ENCODE measurements around the gene FMN2.

FMN2 gene

DNA sequence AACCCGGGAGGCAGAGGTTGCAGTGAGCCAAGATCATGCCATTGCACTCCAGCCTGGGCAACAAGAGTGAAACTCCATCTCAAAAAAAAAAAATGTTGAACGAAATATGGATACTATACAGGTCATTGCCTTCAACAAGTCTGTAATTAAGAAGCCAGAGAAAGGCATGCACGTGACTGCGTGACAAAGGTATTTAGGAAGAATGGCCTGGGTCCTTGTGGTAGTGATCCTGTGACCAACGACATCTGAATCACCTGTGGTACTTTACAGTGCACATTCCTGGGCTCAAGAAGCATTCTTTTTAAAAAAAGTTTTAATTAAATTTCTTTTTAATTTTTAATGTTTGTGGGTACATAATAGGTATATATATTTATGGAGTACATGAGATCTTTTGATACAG lies 405.3 kb downstream of the FMN2 start:
- DNase-seq, result no peak
- Histone ChIP-seq H3K27ac (ENCODE audit: insufficient read depth, low read length, poor library complexity, severe bottlenecking) (no peak overlapping the region), H3K36me3 (ENCODE audit: control insufficient read depth, insufficient read depth, low read length) (no peaks in the 10 kb centered on the region), H3K4me1 (ENCODE audit: control insufficient read depth, insufficient read depth, low read length, poor library complexity, severe bottlenecking) (no peaks in the 10 kb centered on the region), H3K4me3 (ENCODE audit: insufficient read depth, low read depth, low read length, poor library complexity, severe bottlenecking) (no peak overlapping the region), H3K9me3 (ENCODE audit: control insufficient read depth, low read length) (no peaks in the 10 kb centered on the region), H3K27me3 (replicated peaks; ENCODE audit: control insufficient read depth, insufficient read depth, low read length, poor library complexity, severe bottlenecking) (no peaks in the 10 kb centered on the region)

DNA sequence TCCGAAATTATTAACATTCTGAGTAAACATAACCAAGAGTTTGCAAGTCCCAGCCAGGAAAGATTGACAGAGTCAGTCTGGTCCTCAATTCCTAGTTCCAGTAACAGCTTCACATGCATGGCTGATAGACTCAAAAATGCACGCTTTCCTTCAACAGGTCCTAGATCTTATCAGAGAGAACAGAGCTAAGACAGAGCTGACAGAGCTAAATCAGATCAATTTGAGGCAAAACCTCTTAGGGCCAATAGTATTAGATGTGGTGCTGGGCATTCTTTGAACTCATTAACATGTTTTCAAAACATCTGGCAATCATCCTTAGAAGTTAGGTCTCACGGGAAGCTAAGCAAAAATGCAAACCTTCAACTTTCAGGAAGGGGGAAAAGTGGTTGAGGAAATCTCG lies 406.2 kb downstream of the FMN2 start:
- H3K9me3 ChIP-seq (ENCODE audit: control insufficient read depth, low read length), result no peaks in the 10 kb centered on the region
- H3K4me1 ChIP-seq (ENCODE audit: control insufficient read depth, insufficient read depth, low read length, poor library complexity, severe bottlenecking), result no peaks in the 10 kb centered on the region
- no peak for DNase-seq
- H3K36me3 ChIP-seq (ENCODE audit: control insufficient read depth, insufficient read depth, low read length), result no peaks in the 10 kb centered on the region
- H3K4me3 ChIP-seq (ENCODE audit: insufficient read depth, low read depth, low read length, poor library complexity, severe bottlenecking), result no peak overlapping the region
- H3K27me3 ChIP-seq (replicated peaks; ENCODE audit: control insufficient read depth, insufficient read depth, low read length, poor library complexity, severe bottlenecking), result no peaks in the 10 kb centered on the region
- no peak overlapping the region for H3K27ac ChIP-seq (ENCODE audit: insufficient read depth, low read length, poor library complexity, severe bottlenecking)

DNA sequence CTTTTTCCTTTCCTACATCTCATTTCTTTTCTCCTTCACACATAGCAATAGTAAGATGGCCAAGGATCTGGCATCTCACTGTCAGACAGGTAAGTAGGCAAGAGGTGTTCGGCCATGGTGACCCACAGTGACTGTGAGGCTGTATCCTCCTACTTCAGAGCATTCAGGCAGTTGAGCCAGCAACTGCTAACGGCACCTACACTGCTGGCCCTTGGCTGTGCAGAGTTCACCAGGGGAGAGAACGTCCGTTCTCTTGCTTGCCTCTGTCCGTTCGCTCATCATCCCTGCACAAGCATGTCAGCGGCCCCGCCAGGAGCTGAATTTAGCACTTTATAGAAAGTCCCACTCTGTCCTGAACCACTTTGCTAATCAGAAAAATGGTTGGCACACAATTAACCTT lies 406.7 kb downstream of the FMN2 start:
- no peak for DNase-seq
- Histone ChIP-seq H3K4me1 (ENCODE audit: control insufficient read depth, insufficient read depth, low read length, poor library complexity, severe bottlenecking) (no peaks in the 10 kb centered on the region), H3K4me3 (ENCODE audit: insufficient read depth, low read depth, low read length, poor library complexity, severe bottlenecking) (no peak overlapping the region), H3K36me3 (ENCODE audit: control insufficient read depth, insufficient read depth, low read length) (no peaks in the 10 kb centered on the region), H3K27me3 (replicated peaks; ENCODE audit: control insufficient read depth, insufficient read depth, low read length, poor library complexity, severe bottlenecking) (no peaks in the 10 kb centered on the region), H3K9me3 (ENCODE audit: control insufficient read depth, low read length) (no peaks in the 10 kb centered on the region), H3K27ac (ENCODE audit: insufficient read depth, low read length, poor library complexity, severe bottlenecking) (no peak overlapping the region)

DNA sequence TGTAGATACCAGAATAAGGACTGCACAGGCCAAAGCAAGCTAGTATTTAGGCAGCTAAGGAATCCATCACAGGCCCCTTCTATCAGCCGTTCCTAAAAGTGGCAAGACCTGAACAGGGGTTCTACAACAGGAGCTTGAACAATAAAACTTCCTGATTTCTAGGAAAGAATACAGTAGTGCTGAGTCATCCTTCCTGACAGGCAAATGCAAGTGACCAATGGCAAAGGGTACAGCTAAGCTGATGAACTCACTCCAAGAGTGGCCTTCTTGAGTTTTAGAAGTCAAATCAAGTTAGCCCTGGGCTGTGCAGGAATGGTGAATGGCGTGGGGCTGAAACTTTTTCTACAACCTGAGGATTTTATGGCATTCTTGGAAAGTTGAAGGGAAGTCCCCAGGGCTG lies 407.3 kb downstream of the FMN2 start:
- Histone ChIP-seq H3K27ac (ENCODE audit: insufficient read depth, low read length, poor library complexity, severe bottlenecking) (no peak overlapping the region), H3K27me3 (replicated peaks; ENCODE audit: control insufficient read depth, insufficient read depth, low read length, poor library complexity, severe bottlenecking) (no peaks in the 10 kb centered on the region), H3K4me3 (ENCODE audit: insufficient read depth, low read depth, low read length, poor library complexity, severe bottlenecking) (no peak overlapping the region), H3K4me1 (ENCODE audit: control insufficient read depth, insufficient read depth, low read length, poor library complexity, severe bottlenecking) (no peaks in the 10 kb centered on the region), H3K36me3 (ENCODE audit: control insufficient read depth, insufficient read depth, low read length) (no peaks in the 10 kb centered on the region), H3K9me3 (ENCODE audit: control insufficient read depth, low read length) (no peaks in the 10 kb centered on the region)
- DNase-seq, result no peak

DNA sequence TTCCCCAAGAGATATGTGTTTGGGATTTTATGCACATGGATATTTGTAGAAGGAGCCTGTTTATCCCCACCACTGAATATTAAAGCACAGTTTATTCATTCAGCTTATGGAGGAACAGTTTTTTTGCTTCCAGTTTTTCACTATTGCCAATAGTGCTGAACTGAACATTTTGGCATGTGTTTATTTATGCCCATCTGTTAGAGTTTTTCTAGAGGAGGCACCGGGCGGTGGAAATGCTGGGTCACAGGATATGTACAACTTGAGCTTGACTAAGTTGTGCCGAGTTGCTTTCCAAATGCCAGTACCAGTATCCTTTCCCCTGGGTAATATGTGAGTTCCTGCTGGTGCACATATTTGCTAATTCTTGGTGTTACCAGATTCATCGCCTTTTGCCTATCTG lies 409.0 kb downstream of the FMN2 start:
- no peak for DNase-seq
- Histone ChIP-seq H3K4me3 (ENCODE audit: insufficient read depth, low read depth, low read length, poor library complexity, severe bottlenecking) (no peak overlapping the region), H3K4me1 (ENCODE audit: control insufficient read depth, insufficient read depth, low read length, poor library complexity, severe bottlenecking) (no peaks in the 10 kb centered on the region), H3K27me3 (replicated peaks; ENCODE audit: control insufficient read depth, insufficient read depth, low read length, poor library complexity, severe bottlenecking) (no peaks in the 10 kb centered on the region), H3K36me3 (ENCODE audit: control insufficient read depth, insufficient read depth, low read length) (no peaks in the 10 kb centered on the region), H3K27ac (ENCODE audit: insufficient read depth, low read length, poor library complexity, severe bottlenecking) (no peak overlapping the region), H3K9me3 (ENCODE audit: control insufficient read depth, low read length) (no peaks in the 10 kb centered on the region)

DNA sequence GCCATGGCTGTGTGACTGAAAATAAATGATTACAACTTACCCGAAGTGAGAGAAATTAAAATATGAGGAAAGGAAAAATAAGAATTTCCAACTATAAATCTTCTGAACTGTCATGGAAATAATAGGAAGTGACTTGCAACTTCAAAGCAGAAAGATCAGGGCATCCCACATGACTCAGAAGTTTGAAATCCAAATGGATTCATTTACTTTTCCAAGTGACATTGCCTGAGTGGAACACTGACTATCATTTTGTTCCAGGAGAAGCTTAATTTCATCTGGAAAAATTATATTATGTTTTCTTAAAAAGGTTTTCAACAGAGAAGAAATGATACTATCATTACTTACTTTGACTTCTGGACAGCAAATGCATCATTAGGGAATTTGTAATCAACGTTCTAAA lies 409.4 kb downstream of the FMN2 start:
- H3K4me1 ChIP-seq (ENCODE audit: control insufficient read depth, insufficient read depth, low read length, poor library complexity, severe bottlenecking), result no peaks in the 10 kb centered on the region
- H3K9me3 ChIP-seq (ENCODE audit: control insufficient read depth, low read length), result no peaks in the 10 kb centered on the region
- no peak overlapping the region for H3K27ac ChIP-seq (ENCODE audit: insufficient read depth, low read length, poor library complexity, severe bottlenecking)
- no peaks in the 10 kb centered on the region for H3K36me3 ChIP-seq (ENCODE audit: control insufficient read depth, insufficient read depth, low read length)
- no peaks in the 10 kb centered on the region for H3K27me3 ChIP-seq (replicated peaks; ENCODE audit: control insufficient read depth, insufficient read depth, low read length, poor library complexity, severe bottlenecking)
- no peak for DNase-seq
- H3K4me3 ChIP-seq (ENCODE audit: insufficient read depth, low read depth, low read length, poor library complexity, severe bottlenecking), result no peak overlapping the region

DNA sequence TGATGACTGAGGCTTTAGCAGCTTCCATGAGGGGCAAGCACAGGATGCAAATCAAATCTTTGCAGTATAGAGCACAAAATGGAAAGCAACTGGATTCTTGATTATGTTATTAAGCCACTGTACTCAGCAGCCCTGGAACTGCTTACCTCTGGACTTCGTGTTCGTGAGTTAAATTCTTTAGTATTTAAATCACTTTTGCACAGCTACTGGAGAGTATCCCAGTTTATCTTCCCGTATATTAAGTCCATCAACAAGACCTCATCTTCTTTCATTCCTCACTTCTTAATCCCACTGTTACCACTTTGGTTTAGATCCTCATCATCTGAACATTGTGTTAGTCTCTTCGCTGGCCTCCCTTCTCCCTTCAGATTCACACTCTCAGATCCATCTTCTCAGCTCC lies 411.4 kb downstream of the FMN2 start:
- Histone ChIP-seq H3K27ac (ENCODE audit: insufficient read depth, low read length, poor library complexity, severe bottlenecking) (no peak overlapping the region), H3K27me3 (replicated peaks; ENCODE audit: control insufficient read depth, insufficient read depth, low read length, poor library complexity, severe bottlenecking) (no peaks in the 10 kb centered on the region), H3K9me3 (ENCODE audit: control insufficient read depth, low read length) (no peaks in the 10 kb centered on the region), H3K4me1 (ENCODE audit: control insufficient read depth, insufficient read depth, low read length, poor library complexity, severe bottlenecking) (no peaks in the 10 kb centered on the region), H3K4me3 (ENCODE audit: insufficient read depth, low read depth, low read length, poor library complexity, severe bottlenecking) (no peak overlapping the region), H3K36me3 (ENCODE audit: control insufficient read depth, insufficient read depth, low read length) (no peaks in the 10 kb centered on the region)
- no peak for DNase-seq

DNA sequence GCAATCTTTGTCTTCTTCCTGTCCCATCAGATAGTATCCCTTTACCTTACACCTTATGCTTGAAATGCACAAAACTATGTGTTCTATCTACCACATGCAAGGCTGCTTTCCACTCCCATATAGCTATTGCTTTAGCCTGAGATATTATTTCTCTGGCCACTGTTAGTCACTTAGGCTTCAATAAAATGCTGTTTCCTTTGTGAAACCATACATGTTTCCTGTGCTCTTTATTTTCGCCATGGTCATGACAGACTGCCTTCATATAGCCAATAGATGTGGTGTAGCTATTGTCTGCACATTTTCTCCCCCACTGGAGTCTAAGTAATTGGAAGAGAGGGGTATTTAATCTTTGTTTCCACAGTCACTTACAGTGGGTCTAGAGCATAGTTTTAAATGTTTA lies 411.9 kb downstream of the FMN2 start:
- DNase-seq, result no peak
- Histone ChIP-seq H3K36me3 (ENCODE audit: control insufficient read depth, insufficient read depth, low read length) (no peaks in the 10 kb centered on the region), H3K4me3 (ENCODE audit: insufficient read depth, low read depth, low read length, poor library complexity, severe bottlenecking) (no peak overlapping the region), H3K4me1 (ENCODE audit: control insufficient read depth, insufficient read depth, low read length, poor library complexity, severe bottlenecking) (no peaks in the 10 kb centered on the region), H3K27ac (ENCODE audit: insufficient read depth, low read length, poor library complexity, severe bottlenecking) (no peak overlapping the region), H3K9me3 (ENCODE audit: control insufficient read depth, low read length) (no peaks in the 10 kb centered on the region), H3K27me3 (replicated peaks; ENCODE audit: control insufficient read depth, insufficient read depth, low read length, poor library complexity, severe bottlenecking) (no peaks in the 10 kb centered on the region)

DNA sequence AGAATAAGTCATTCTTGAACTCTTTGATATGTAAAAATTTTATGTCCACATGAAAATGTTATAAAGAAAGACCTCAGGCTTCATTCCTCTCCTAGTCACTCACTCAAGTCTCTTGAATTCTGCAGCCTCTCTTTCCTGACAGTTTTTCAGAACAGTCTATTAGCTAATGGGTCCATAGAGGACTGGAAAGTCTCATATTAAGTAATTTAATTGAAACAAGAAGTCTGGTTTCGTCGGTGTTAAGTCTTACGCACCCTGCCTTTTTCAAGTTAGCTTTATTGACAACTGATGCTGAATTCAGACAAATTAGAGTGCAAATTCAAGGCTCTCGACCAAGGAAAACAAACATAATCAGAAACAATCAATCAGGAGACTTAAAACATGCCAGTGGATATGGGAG lies 414.5 kb downstream of the FMN2 start:
- DNase-seq, result no peak
- H3K27ac ChIP-seq (ENCODE audit: insufficient read depth, low read length, poor library complexity, severe bottlenecking), result no peak overlapping the region
- H3K4me3 ChIP-seq (ENCODE audit: insufficient read depth, low read depth, low read length, poor library complexity, severe bottlenecking), result no peak overlapping the region
- no peaks in the 10 kb centered on the region for H3K27me3 ChIP-seq (replicated peaks; ENCODE audit: control insufficient read depth, insufficient read depth, low read length, poor library complexity, severe bottlenecking)
- H3K4me1 ChIP-seq (ENCODE audit: control insufficient read depth, insufficient read depth, low read length, poor library complexity, severe bottlenecking), result no peaks in the 10 kb centered on the region
- H3K36me3 ChIP-seq (ENCODE audit: control insufficient read depth, insufficient read depth, low read length), result no peaks in the 10 kb centered on the region
- H3K9me3 ChIP-seq (ENCODE audit: control insufficient read depth, low read length), result no peaks in the 10 kb centered on the region

DNA sequence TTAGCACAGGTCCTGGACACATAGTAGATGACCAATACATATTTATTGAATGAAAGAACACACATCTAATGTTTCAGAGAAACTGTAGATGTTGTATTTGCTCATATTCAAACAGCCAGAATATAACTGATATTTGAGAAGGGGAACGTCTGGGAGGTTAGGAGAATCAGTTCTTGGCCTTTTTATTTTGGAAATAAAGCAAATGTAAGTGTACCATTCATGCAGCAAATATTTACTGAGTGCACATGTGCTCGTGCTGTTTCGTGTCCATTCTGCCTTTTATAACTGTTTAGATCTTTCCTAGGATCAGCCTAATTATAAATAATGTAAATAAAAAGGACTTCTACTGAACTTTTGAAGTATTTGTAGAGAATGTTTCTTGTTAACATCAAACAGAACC lies 416.5 kb downstream of the FMN2 start:
- Histone ChIP-seq H3K36me3 (ENCODE audit: control insufficient read depth, insufficient read depth, low read length) (no peaks in the 10 kb centered on the region), H3K9me3 (ENCODE audit: control insufficient read depth, low read length) (no peaks in the 10 kb centered on the region), H3K27me3 (replicated peaks; ENCODE audit: control insufficient read depth, insufficient read depth, low read length, poor library complexity, severe bottlenecking) (no peaks in the 10 kb centered on the region), H3K4me3 (ENCODE audit: insufficient read depth, low read depth, low read length, poor library complexity, severe bottlenecking) (no peak overlapping the region), H3K4me1 (ENCODE audit: control insufficient read depth, insufficient read depth, low read length, poor library complexity, severe bottlenecking) (no peaks in the 10 kb centered on the region), H3K27ac (ENCODE audit: insufficient read depth, low read length, poor library complexity, severe bottlenecking) (no peak overlapping the region)
- DNase-seq, result no peak

DNA sequence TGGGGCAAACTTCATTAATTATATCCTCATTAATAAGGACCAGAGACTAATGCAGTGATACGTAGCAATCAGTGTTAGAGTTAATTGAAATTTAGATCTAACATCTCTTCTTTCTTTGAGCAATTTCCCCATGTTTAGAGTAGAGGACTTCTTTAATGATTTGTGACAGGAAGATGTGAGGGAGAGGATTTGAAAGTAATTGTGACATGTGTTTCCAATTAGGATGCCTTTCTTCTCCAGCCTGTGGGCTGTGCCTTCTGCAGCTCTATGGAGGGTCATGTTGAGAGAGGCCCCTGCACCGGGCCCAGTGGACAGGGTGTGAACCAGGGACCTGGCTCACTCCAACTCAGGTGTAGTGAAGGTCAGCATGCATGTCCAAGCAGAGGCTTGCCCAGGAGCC lies 417.3 kb downstream of the FMN2 start:
- no peaks in the 10 kb centered on the region for H3K9me3 ChIP-seq (ENCODE audit: control insufficient read depth, low read length)
- no peak overlapping the region for H3K4me3 ChIP-seq (ENCODE audit: insufficient read depth, low read depth, low read length, poor library complexity, severe bottlenecking)
- no peak for DNase-seq
- H3K4me1 ChIP-seq (ENCODE audit: control insufficient read depth, insufficient read depth, low read length, poor library complexity, severe bottlenecking), result no peaks in the 10 kb centered on the region
- no peaks in the 10 kb centered on the region for H3K27me3 ChIP-seq (replicated peaks; ENCODE audit: control insufficient read depth, insufficient read depth, low read length, poor library complexity, severe bottlenecking)
- no peaks in the 10 kb centered on the region for H3K36me3 ChIP-seq (ENCODE audit: control insufficient read depth, insufficient read depth, low read length)
- H3K27ac ChIP-seq (ENCODE audit: insufficient read depth, low read length, poor library complexity, severe bottlenecking), result no peak overlapping the region
